WTC11 (cell line): ENCODE measurements around the gene ZNF398. TPM values are rescaled to one million over a fixed set of nuclear protein-coding genes. Genes with fewer than 3 reads are reported as not detected.

Experiments used
- ATAC-seq: fragments of 200-7000 bp; cut with Tn5 transposase; 2 replicates; pipeline ENCODE4 v1.10.0; 2021; ENCODE audit warnings: mild to moderate bottlenecking, moderate library complexity
- CTCF ChIA-PET: fragments of 300-600 bp; sonication (Branson Sonifier 250); formaldehyde crosslinking; loops from one replicate; lab custom pipeline; 2021; ENCODE audit warnings: antibody characterized with exemption; lab: Charles Lee
- POLR2A ChIA-PET: fragments of 350-600 bp; sonication (Branson Sonifier 250); formaldehyde crosslinking; loops from one replicate; lab custom pipeline; 2021; ENCODE audit warnings: antibody characterized with exemption; lab: Charles Lee
- DNase-seq: peaks from one replicate; pipeline ENCODE4 v3.0.0; 2021; ENCODE audit warnings: low spot score
- H3K27ac Mint-ChIP-seq: 2 replicates; pipeline ENCODE4 v1.8.0; 2021; ENCODE audit warnings: mixed read lengths
- H3K27me3 Mint-ChIP-seq: 2 replicates; pipeline ENCODE4 v1.8.0; 2021; ENCODE audit warnings: low read depth, mild to moderate bottlenecking, moderate library complexity, mixed read lengths
- H3K36me3 Mint-ChIP-seq: 2 replicates; pipeline ENCODE4 v1.8.0; 2021; ENCODE audit warnings: mixed read lengths
- H3K4me1 Mint-ChIP-seq: 2 replicates; pipeline ENCODE4 v1.8.0; 2022; ENCODE audit warnings: mixed read lengths
- H3K4me3 Mint-ChIP-seq: 2 replicates; pipeline ENCODE4 v1.8.0; 2021; ENCODE audit warnings: mild to moderate bottlenecking, moderate library complexity, mixed read lengths
- H3K9me3 Mint-ChIP-seq: 2 replicates; pipeline ENCODE4 v1.8.0; 2021; ENCODE audit warnings: mixed read lengths
- E2F4 ChIP-seq: sonication (generic); formaldehyde crosslinking; IDR thresholded peaks from 2 replicates; pipeline ENCODE4 v1.8.1; 2022; ENCODE audit warnings: low read depth, mild to moderate bottlenecking, moderate library complexity, missing genetic modification reagents, borderline replicate concordance
- EMX1 ChIP-seq: fragments of 250-450 bp; sonication (Bioruptor Pico); IDR thresholded peaks from 2 replicates; pipeline ENCODE4 v1.8.0; 2021; ENCODE audit warnings: mild to moderate bottlenecking
- FOXP1 ChIP-seq: sonication (generic); formaldehyde crosslinking; IDR thresholded peaks from 2 replicates; pipeline ENCODE4 v1.8.0; 2022; ENCODE audit warnings: missing genetic modification reagents, mild to moderate bottlenecking, moderate library complexity, borderline replicate concordance
- JUN ChIP-seq: sonication (generic); formaldehyde crosslinking; IDR thresholded peaks from 2 replicates; pipeline ENCODE4 v1.8.0; 2023; ENCODE audit warnings: mild to moderate bottlenecking, missing genetic modification reagents
- MYBL2 ChIP-seq: sonication (generic); formaldehyde crosslinking; IDR thresholded peaks from 2 replicates; pipeline ENCODE4 v1.8.1; 2023; ENCODE audit warnings: mild to moderate bottlenecking, moderate library complexity, missing genetic modification reagents
- NFYB ChIP-seq: sonication (generic); formaldehyde crosslinking; conservative IDR thresholded peaks from 2 replicates; pipeline ENCODE4 v1.8.0; 2022; ENCODE audit warnings: low read depth, missing genetic modification reagents
- SMAD4 ChIP-seq: sonication (generic); formaldehyde crosslinking; IDR thresholded peaks from 2 replicates; pipeline ENCODE4 v1.8.0; 2022; ENCODE audit warnings: mild to moderate bottlenecking, missing genetic modification reagents
- ZBTB21 ChIP-seq: sonication (generic); formaldehyde crosslinking; IDR thresholded peaks from 2 replicates; pipeline ENCODE4 v1.8.1; 2023; ENCODE audit warnings: mild to moderate bottlenecking, missing genetic modification reagents, borderline replicate concordance
- ZNF219 ChIP-seq: sonication (generic); formaldehyde crosslinking; IDR thresholded peaks from 2 replicates; pipeline ENCODE4 v1.8.0; 2023; ENCODE audit warnings: missing genetic modification reagents, mild to moderate bottlenecking, borderline replicate concordance
- ZNF232 ChIP-seq: sonication (generic); formaldehyde crosslinking; IDR thresholded peaks from 2 replicates; pipeline ENCODE4 v1.8.0; 2022; ENCODE audit warnings: mild to moderate bottlenecking, missing genetic modification reagents
- ZNF317 ChIP-seq: sonication (generic); formaldehyde crosslinking; IDR thresholded peaks from 2 replicates; pipeline ENCODE4 v1.8.1; 2023; ENCODE audit warnings: low read depth, mild to moderate bottlenecking, moderate library complexity, missing genetic modification reagents, borderline replicate concordance
- ZNF425 ChIP-seq: fragments of 250-450 bp; sonication (Bioruptor Pico); conservative IDR thresholded peaks from 2 replicates; pipeline ENCODE4 v1.9.0; 2021; ENCODE audit warnings: mild to moderate bottlenecking
- total RNA-seq: library from RNA; stranded (reverse); gene quantifications from 3 replicates; pipeline ENCODE4 v1.2.3, GENCODE V29; 2021
- TF ChIP-seq, protein P1 (sequence below): sonication (generic); formaldehyde crosslinking; IDR thresholded peaks from 2 replicates; pipeline ENCODE4 v1.8.0; 2022; ENCODE audit warnings: mild to moderate bottlenecking, missing genetic modification reagents
- TF ChIP-seq, protein P2 (sequence below): sonication (generic); formaldehyde crosslinking; IDR thresholded peaks from 2 replicates; pipeline ENCODE4 v1.8.0; 2023; ENCODE audit warnings: missing genetic modification reagents
- TF ChIP-seq, protein P3 (sequence below): sonication (generic); formaldehyde crosslinking; IDR thresholded peaks from 2 replicates; pipeline ENCODE4 v1.8.1; 2022; ENCODE audit warnings: missing genetic modification reagents, borderline replicate concordance
- TF ChIP-seq, protein P4 (sequence below): fragments of 250-450 bp; sonication (Bioruptor Pico); IDR thresholded peaks from 2 replicates; pipeline ENCODE4 v1.9.0; 2021; ENCODE audit warnings: mild to moderate bottlenecking
- TF ChIP-seq, protein P5 (sequence below): fragments of 200-600 bp; IDR thresholded peaks from 2 replicates; pipeline ENCODE4 v1.8.0; 2022; ENCODE audit warnings: antibody characterized with exemption
- TF ChIP-seq, protein P6 (sequence below): sonication (generic); formaldehyde crosslinking; conservative IDR thresholded peaks from 2 replicates; pipeline ENCODE4 v1.8.1; 2022; ENCODE audit warnings: mild to moderate bottlenecking, missing genetic modification reagents

ZNF398 gene
- total RNA-seq, 1 experiment from 2014 or later = 63.2 TPM

- Mint-ChIP-seq H3K9me3 (no peaks in the 10 kb centered on the region), H3K4me1 (no peaks in the 10 kb centered on the region), H3K36me3 (peaks cover 76% of the 10 kb centered on the region), H3K27ac (no peak overlapping the region), H3K4me3 (no peak overlapping the region), H3K27me3 (no peaks in the 10 kb centered on the region)
- TF ChIP-seq, protein P1, sequence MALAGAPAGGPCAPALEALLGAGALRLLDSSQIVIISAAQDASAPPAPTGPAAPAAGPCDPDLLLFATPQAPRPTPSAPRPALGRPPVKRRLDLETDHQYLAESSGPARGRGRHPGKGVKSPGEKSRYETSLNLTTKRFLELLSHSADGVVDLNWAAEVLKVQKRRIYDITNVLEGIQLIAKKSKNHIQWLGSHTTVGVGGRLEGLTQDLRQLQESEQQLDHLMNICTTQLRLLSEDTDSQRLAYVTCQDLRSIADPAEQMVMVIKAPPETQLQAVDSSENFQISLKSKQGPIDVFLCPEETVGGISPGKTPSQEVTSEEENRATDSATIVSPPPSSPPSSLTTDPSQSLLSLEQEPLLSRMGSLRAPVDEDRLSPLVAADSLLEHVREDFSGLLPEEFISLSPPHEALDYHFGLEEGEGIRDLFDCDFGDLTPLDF (CRISPR knock-in tag) = no peak
- TF ChIP-seq ZNF232 (CRISPR knock-in tag) (no peak), ZNF219 (CRISPR knock-in tag) (no peak), NFYB (CRISPR knock-in tag) (no peak), MYBL2 (CRISPR knock-in tag) (no peak), JUN (CRISPR knock-in tag) (no peak), ZBTB21 (CRISPR knock-in tag) (no peak), ZNF425 (no peak), SMAD4 (CRISPR knock-in tag) (no peak), ZNF317 (CRISPR knock-in tag) (no peak), E2F4 (CRISPR knock-in tag) (no peak), FOXP1 (no peak), EMX1 (no peak)
- TF ChIP-seq, protein P2, sequence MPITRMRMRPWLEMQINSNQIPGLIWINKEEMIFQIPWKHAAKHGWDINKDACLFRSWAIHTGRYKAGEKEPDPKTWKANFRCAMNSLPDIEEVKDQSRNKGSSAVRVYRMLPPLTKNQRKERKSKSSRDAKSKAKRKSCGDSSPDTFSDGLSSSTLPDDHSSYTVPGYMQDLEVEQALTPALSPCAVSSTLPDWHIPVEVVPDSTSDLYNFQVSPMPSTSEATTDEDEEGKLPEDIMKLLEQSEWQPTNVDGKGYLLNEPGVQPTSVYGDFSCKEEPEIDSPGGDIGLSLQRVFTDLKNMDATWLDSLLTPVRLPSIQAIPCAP (CRISPR knock-in tag) = no peak
- TF ChIP-seq, protein P3, sequence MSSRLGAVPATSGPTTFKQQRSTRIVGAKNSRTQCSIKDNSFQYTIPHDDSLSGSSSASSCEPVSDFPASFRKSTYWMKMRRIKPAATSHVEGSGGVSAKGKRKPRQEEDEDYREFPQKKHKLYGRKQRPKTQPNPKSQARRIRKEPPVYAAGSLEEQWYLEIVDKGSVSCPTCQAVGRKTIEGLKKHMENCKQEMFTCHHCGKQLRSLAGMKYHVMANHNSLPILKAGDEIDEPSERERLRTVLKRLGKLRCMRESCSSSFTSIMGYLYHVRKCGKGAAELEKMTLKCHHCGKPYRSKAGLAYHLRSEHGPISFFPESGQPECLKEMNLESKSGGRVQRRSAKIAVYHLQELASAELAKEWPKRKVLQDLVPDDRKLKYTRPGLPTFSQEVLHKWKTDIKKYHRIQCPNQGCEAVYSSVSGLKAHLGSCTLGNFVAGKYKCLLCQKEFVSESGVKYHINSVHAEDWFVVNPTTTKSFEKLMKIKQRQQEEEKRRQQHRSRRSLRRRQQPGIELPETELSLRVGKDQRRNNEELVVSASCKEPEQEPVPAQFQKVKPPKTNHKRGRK = no peak
- TF ChIP-seq, protein P4, sequence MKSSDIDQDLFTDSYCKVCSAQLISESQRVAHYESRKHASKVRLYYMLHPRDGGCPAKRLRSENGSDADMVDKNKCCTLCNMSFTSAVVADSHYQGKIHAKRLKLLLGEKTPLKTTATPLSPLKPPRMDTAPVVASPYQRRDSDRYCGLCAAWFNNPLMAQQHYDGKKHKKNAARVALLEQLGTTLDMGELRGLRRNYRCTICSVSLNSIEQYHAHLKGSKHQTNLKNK (CRISPR knock-in tag) = no peak
- TF ChIP-seq, protein P5, sequence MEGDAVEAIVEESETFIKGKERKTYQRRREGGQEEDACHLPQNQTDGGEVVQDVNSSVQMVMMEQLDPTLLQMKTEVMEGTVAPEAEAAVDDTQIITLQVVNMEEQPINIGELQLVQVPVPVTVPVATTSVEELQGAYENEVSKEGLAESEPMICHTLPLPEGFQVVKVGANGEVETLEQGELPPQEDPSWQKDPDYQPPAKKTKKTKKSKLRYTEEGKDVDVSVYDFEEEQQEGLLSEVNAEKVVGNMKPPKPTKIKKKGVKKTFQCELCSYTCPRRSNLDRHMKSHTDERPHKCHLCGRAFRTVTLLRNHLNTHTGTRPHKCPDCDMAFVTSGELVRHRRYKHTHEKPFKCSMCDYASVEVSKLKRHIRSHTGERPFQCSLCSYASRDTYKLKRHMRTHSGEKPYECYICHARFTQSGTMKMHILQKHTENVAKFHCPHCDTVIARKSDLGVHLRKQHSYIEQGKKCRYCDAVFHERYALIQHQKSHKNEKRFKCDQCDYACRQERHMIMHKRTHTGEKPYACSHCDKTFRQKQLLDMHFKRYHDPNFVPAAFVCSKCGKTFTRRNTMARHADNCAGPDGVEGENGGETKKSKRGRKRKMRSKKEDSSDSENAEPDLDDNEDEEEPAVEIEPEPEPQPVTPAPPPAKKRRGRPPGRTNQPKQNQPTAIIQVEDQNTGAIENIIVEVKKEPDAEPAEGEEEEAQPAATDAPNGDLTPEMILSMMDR = no peak
- TF ChIP-seq, protein P6, sequence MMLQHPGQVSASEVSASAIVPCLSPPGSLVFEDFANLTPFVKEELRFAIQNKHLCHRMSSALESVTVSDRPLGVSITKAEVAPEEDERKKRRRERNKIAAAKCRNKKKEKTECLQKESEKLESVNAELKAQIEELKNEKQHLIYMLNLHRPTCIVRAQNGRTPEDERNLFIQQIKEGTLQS (CRISPR knock-in tag) = no peak
- CTCF ChIA-PET = no interaction called here
- DNase-seq (no peak), ATAC-seq (no peak)
- POLR2A ChIA-PET = interaction anchor here (0.6 kb wide), 1 partner anchor 306 kb away, joined by 3 read pairs; no protein-coding TSS in a partner anchor
These were observed 27.9 kb downstream of the ZNF398 start for GRCh38 chr7:149175150-149175549.
